ENCODE measurements around the gene CSF1.

CSF1 gene

GRCh38 chr1:109882288-109883245, 28.1 kb upstream of the CSF1 start:
- no peak for DNase-seq

- no peak for DNase-seq
These were observed 27.2 kb upstream of the CSF1 start for GRCh38 chr1:109883248-109883955.

- no peak for DNase-seq
These were observed 26.3 kb upstream of the CSF1 start for GRCh38 chr1:109884242-109884891.

- no peak for DNase-seq
These were observed 25.1 kb upstream of the CSF1 start for GRCh38 chr1:109885589-109885988.

- no peak for DNase-seq
These were observed 23.8 kb upstream of the CSF1 start for GRCh38 chr1:109886827-109887226.

- DNase-seq = no peak
These were observed 23.4 kb upstream of the CSF1 start for GRCh38 chr1:109887271-109887670.

GRCh38 chr1:109887884-109888283, 22.8 kb upstream of the CSF1 start:
- DNase-seq = no peak

- DNase-seq = no peak
These were observed 21.6 kb upstream of the CSF1 start for GRCh38 chr1:109889094-109889493.

- no peak for DNase-seq
These were observed 20.3 kb upstream of the CSF1 start for GRCh38 chr1:109890115-109890953.

GRCh38 chr1:109891930-109892329, 18.7 kb upstream of the CSF1 start:
- DNase-seq = no peak

GRCh38 chr1:109892561-109893368, 17.9 kb upstream of the CSF1 start:
- no peak for DNase-seq

- DNase-seq = no peak
These were observed 17.0 kb upstream of the CSF1 start for GRCh38 chr1:109893532-109894171.

- no peak for DNase-seq
These were observed 15.6 kb upstream of the CSF1 start for GRCh38 chr1:109894823-109895719.

GRCh38 chr1:109895720-109896504, 14.7 kb upstream of the CSF1 start:
- DNase-seq = peak; percentile 23

GRCh38 chr1:109896681-109897080, 14.0 kb upstream of the CSF1 start:
- no peak for DNase-seq

GRCh38 chr1:109897259-109897955, 13.2 kb upstream of the CSF1 start:
- no peak for DNase-seq

GRCh38 chr1:109898842-109899241, 11.8 kb upstream of the CSF1 start:
- DNase-seq = no peak

- DNase-seq = no peak
These were observed 9.5 kb upstream of the CSF1 start for GRCh38 chr1:109901141-109901523.

All from 8988T (cell line).